ENCODE data around the gene FBXO41.

DNA sequence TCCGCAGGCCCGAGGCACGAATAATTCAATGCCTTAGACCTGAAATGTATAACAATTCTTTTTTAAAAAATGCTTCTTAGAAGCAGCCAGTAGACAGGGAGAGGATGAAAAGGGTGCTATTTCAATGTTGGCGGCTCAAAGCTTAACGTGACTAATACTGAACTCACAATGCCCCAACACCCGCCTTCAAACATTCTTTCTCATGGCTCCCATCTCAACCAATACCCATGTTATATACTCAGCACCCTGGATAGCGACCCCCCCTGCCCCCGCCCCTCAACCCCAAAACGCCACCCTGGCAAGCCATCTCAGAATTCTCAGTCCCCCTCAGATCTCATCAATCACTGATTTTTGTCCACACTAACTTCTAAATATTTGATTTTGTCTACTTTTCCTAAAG, 4.4 kb downstream of the FBXO41 start:
- TF ChIP-seq, protein P1, sequence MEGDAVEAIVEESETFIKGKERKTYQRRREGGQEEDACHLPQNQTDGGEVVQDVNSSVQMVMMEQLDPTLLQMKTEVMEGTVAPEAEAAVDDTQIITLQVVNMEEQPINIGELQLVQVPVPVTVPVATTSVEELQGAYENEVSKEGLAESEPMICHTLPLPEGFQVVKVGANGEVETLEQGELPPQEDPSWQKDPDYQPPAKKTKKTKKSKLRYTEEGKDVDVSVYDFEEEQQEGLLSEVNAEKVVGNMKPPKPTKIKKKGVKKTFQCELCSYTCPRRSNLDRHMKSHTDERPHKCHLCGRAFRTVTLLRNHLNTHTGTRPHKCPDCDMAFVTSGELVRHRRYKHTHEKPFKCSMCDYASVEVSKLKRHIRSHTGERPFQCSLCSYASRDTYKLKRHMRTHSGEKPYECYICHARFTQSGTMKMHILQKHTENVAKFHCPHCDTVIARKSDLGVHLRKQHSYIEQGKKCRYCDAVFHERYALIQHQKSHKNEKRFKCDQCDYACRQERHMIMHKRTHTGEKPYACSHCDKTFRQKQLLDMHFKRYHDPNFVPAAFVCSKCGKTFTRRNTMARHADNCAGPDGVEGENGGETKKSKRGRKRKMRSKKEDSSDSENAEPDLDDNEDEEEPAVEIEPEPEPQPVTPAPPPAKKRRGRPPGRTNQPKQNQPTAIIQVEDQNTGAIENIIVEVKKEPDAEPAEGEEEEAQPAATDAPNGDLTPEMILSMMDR (IDR thresholded peaks at IDR 0.05): no peak
- TF ChIP-seq POLR2AphosphoS5 (IDR thresholded peaks at IDR 0.05) (no peak), POLR2A (IDR thresholded peaks at IDR 0.05) (no peak)

Measured in breast epithelium (tissue), 3 donors.